ENCODE measurements around the gene AGBL2.

- TF ChIP-seq CTCF (IDR thresholded peaks at IDR 0.05) = no peak
- no peak for TF ChIP-seq POLR2AphosphoS5 (IDR thresholded peaks at IDR 0.05)
Measured at GRCh38 chr11:47668665-47669064, 46.5 kb downstream of the AGBL2 start.

All from suprapubic skin (tissue), 3 donors.